Measurements from ENCODE around the gene XPO4.
A peak's percentile ranks its signal among the peaks of the same experiment; 100 is the strongest.
"Not testable (repeated sequence)": the region's sequence is repeated elsewhere in the genome, so short reads cannot be mapped to it uniquely, and the experiment has no call there.

XPO4 gene

DNA sequence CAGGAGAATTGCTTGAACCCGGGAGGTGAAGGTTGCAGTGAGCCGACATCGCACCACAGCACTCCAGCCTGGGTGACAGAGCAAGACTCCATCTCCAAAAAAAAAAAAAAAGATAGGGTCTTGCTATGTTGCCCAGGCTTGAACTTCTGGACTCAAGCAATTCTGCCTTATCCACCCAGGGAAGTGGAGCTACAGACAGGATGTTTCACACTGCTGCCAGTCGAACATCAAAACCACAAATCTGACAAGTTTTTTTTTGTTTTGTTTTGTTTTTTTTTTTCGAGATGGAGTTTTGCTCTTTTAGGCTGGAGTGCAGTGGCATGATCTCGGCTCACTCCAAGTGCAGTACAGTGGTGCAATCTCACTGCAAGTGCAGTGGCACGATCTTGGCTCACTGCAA, 10.8 kb downstream of the XPO4 start:
- no CpG with 5 or more reads among the region's 7 CpGs for WGBS (ENCODE audit: extremely low coverage, insufficient coverage, insufficient read length)
- no peak overlapping the region for H4K8ac ChIP-seq (ENCODE audit: low read depth, low read length)
- H3K4ac ChIP-seq (ENCODE audit: low read depth, low read length) = peak overlapping the region; percentile 69
- no peaks in the 10 kb centered on the region for H3K4me1 ChIP-seq (ENCODE audit: control insufficient read depth in 1 of 2, insufficient read depth in 2 of 2, low read length in 2 of 2)
- no peak overlapping the region for H3K9ac ChIP-seq (ENCODE audit: low read length)
- H3K79me1 ChIP-seq (ENCODE audit: low read length) = no peaks in the 10 kb centered on the region
- H2BK12ac ChIP-seq (ENCODE audit: low read length) = no peak overlapping the region
- H3K23ac ChIP-seq (ENCODE audit: low read length) = no peak overlapping the region
- no peak overlapping the region for H2BK5ac ChIP-seq (ENCODE audit: low read depth, low read length, poor library complexity)
- H3K27ac ChIP-seq (ENCODE audit: low read depth, low read length) = no peak overlapping the region
- H4K12ac ChIP-seq (ENCODE audit: low read depth, low read length) = no peak overlapping the region
- H2BK120ac ChIP-seq (ENCODE audit: insufficient read depth, low read length, poor library complexity) = no peak overlapping the region
- H3K4me3 ChIP-seq (ENCODE audit: low read depth, low read length) = no peak overlapping the region
- no peaks in the 10 kb centered on the region for H3K27me3 ChIP-seq (ENCODE audit: insufficient read depth, low read length)
- H3K18ac ChIP-seq (ENCODE audit: low read length) = no peak overlapping the region
- DNase-seq = no peak
- peaks cover 7% of the 10 kb centered on the region for H3K79me2 ChIP-seq (ENCODE audit: control insufficient read depth, insufficient read depth, low read length, poor library complexity)
- H3K4me2 ChIP-seq (ENCODE audit: low read length) = no peak overlapping the region
- no peak overlapping the region for H2AK5ac ChIP-seq (ENCODE audit: low read length)
- no peak overlapping the region for H4K91ac ChIP-seq (ENCODE audit: low read depth, low read length)
- no peaks in the 10 kb centered on the region for H3K9me3 ChIP-seq (ENCODE audit: insufficient read depth, low read depth, low read length)
- H2AFZ ChIP-seq (ENCODE audit: insufficient read depth, low read length, poor library complexity) = no peak overlapping the region
- peaks cover 2% of the 10 kb centered on the region in 2 experiments for H3K36me3 ChIP-seq (ENCODE audit: control insufficient read depth in 1 of 2, insufficient read depth in 2 of 2, low read length in 2 of 2)
- H3K14ac ChIP-seq (ENCODE audit: low read length) = no peak overlapping the region

DNA sequence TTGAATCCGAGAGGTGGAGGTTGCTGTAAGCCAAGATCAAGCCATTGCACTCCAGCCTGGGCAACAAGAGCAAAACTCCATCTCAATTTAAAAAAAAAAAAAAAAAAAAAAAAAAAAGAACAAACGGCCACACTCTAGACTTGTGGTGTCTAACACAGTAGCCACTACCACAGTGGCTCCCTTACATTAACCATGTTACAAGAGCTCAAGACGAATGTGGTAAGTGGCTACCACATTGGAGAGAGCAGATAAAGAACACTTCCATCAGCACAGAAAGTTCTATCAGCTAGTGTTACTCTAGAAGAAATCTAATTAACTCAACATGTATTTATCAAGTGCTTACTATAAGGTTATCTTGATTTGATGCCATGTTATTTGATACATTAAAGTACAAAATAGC, 11.5 kb downstream of the XPO4 start:
- no peak for DNase-seq
- Histone ChIP-seq H3K27ac (ENCODE audit: low read depth, low read length) (no peak overlapping the region), H2BK5ac (ENCODE audit: low read depth, low read length, poor library complexity) (no peak overlapping the region), H3K27me3 (ENCODE audit: insufficient read depth, low read length) (no peaks in the 10 kb centered on the region), H3K79me2 (ENCODE audit: control insufficient read depth, insufficient read depth, low read length, poor library complexity) (peaks cover 7% of the 10 kb centered on the region), H3K18ac (ENCODE audit: low read length) (no peak overlapping the region), H2BK120ac (ENCODE audit: insufficient read depth, low read length, poor library complexity) (no peak overlapping the region), H3K14ac (ENCODE audit: low read length) (no peak overlapping the region), H4K8ac (ENCODE audit: low read depth, low read length) (no peak overlapping the region), H3K23ac (ENCODE audit: low read length) (no peak overlapping the region), H3K79me1 (ENCODE audit: low read length) (no peaks in the 10 kb centered on the region), H3K4me3 (ENCODE audit: low read depth, low read length) (no peak overlapping the region), H3K4me2 (ENCODE audit: low read length) (no peak overlapping the region), H3K4me1 (ENCODE audit: control insufficient read depth in 1 of 2, insufficient read depth in 2 of 2, low read length in 2 of 2) (no peaks in the 10 kb centered on the region), H4K12ac (ENCODE audit: low read depth, low read length) (no peak overlapping the region), H3K36me3 (ENCODE audit: control insufficient read depth in 1 of 2, insufficient read depth in 2 of 2, low read length in 2 of 2) (peaks cover 2% of the 10 kb centered on the region in 2 experiments), H2BK12ac (ENCODE audit: low read length) (no peak overlapping the region), H2AK5ac (ENCODE audit: low read length) (no peak overlapping the region), H2AFZ (ENCODE audit: insufficient read depth, low read length, poor library complexity) (no peak overlapping the region), H4K91ac (ENCODE audit: low read depth, low read length) (no peak overlapping the region), H3K9ac (ENCODE audit: low read length) (no peak overlapping the region), H3K9me3 (ENCODE audit: insufficient read depth, low read depth, low read length) (no peaks in the 10 kb centered on the region), H3K4ac (ENCODE audit: low read depth, low read length) (no peak overlapping the region)
- WGBS (ENCODE audit: extremely low coverage, insufficient coverage, insufficient read length) = no CpG with 5 or more reads among the region's 3 CpGs

DNA sequence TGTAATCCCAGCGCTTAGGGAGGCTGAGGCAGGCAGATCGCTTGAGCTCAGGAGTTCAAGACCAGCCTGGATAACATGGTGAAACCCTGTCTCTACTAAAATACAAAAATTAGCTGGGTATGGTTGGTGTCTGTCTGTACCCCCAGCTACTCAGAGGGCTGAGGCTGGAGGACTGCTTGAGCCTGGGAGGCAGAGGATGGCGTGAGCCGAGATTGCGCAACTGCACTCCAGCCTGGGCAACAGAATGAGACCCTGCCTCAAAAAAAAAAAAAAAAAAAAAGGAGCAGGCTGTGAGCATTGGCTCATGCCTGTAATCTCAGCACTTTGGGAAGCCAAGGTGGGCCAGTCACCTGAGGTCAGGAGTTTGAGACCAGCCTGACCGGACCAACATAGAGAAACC, 12.0 kb downstream of the XPO4 start:
- DNase-seq; H3K27ac ChIP-seq (ENCODE audit: low read depth, low read length); H3K4me2 ChIP-seq (ENCODE audit: low read length); H3K23ac ChIP-seq (ENCODE audit: low read length); H2AK5ac ChIP-seq (ENCODE audit: low read length); H3K36me3 ChIP-seq (ENCODE audit: control insufficient read depth in 1 of 2, insufficient read depth in 2 of 2, low read length in 2 of 2); H4K12ac ChIP-seq (ENCODE audit: low read depth, low read length); H4K91ac ChIP-seq (ENCODE audit: low read depth, low read length); H3K27me3 ChIP-seq (ENCODE audit: insufficient read depth, low read length); H3K4me1 ChIP-seq (ENCODE audit: control insufficient read depth in 1 of 2, insufficient read depth in 2 of 2, low read length in 2 of 2); H3K79me2 ChIP-seq (ENCODE audit: control insufficient read depth, insufficient read depth, low read length, poor library complexity); H3K14ac ChIP-seq (ENCODE audit: low read length); H3K9me3 ChIP-seq (ENCODE audit: insufficient read depth, low read depth, low read length); H3K4ac ChIP-seq (ENCODE audit: low read depth, low read length); H3K9ac ChIP-seq (ENCODE audit: low read length); H2BK5ac ChIP-seq (ENCODE audit: low read depth, low read length, poor library complexity); H4K8ac ChIP-seq (ENCODE audit: low read depth, low read length); H3K79me1 ChIP-seq (ENCODE audit: low read length); H3K18ac ChIP-seq (ENCODE audit: low read length); H3K4me3 ChIP-seq (ENCODE audit: low read depth, low read length); H2BK120ac ChIP-seq (ENCODE audit: insufficient read depth, low read length, poor library complexity); H2AFZ ChIP-seq (ENCODE audit: insufficient read depth, low read length, poor library complexity); H2BK12ac ChIP-seq (ENCODE audit: low read length): not testable (repeated sequence)
- no CpG with 5 or more reads among the region's 6 CpGs for WGBS (ENCODE audit: extremely low coverage, insufficient coverage, insufficient read length)

DNA sequence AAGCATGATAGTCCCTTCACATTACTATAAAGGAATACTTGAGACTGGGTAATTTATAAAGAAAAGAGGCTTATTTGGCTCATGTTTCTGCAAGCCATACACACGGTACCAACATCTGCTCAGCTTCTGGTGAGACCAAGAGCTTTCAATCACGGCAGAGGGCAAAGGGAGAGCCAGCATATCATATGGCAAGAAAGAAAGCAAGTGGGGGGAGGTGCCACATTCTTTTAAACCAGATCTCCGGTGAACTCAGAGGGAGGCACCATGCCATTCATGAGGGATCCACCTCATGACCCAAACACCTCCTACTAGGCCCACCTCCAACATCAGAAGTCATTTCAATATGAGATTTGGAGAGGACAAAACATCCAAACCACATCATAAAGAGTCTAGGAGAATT, 20.3 kb downstream of the XPO4 start:
- no peak overlapping the region for H3K27ac ChIP-seq (ENCODE audit: low read depth, low read length)
- no peak overlapping the region for H3K14ac ChIP-seq (ENCODE audit: low read length)
- H4K8ac ChIP-seq (ENCODE audit: low read depth, low read length) = no peak overlapping the region
- H3K4ac ChIP-seq (ENCODE audit: low read depth, low read length) = peak overlapping the region; percentile 4
- no peak overlapping the region for H2BK120ac ChIP-seq (ENCODE audit: insufficient read depth, low read length, poor library complexity)
- H3K23ac ChIP-seq (ENCODE audit: low read length) = no peak overlapping the region
- no peak overlapping the region for H3K4me3 ChIP-seq (ENCODE audit: low read depth, low read length)
- no peak for DNase-seq
- no peak overlapping the region for H2AFZ ChIP-seq (ENCODE audit: insufficient read depth, low read length, poor library complexity)
- peaks cover 4 to 6% of the 10 kb centered on the region in 2 experiments for H3K4me1 ChIP-seq (ENCODE audit: control insufficient read depth in 1 of 2, insufficient read depth in 2 of 2, low read length in 2 of 2)
- H2BK12ac ChIP-seq (ENCODE audit: low read length) = no peak overlapping the region
- H3K18ac ChIP-seq (ENCODE audit: low read length) = no peak overlapping the region
- no peaks in the 10 kb centered on the region for H3K36me3 ChIP-seq (ENCODE audit: control insufficient read depth in 1 of 2, insufficient read depth in 2 of 2, low read length in 2 of 2)
- H4K12ac ChIP-seq (ENCODE audit: low read depth, low read length) = no peak overlapping the region
- no peak overlapping the region for H2BK5ac ChIP-seq (ENCODE audit: low read depth, low read length, poor library complexity)
- no peak overlapping the region for H3K9ac ChIP-seq (ENCODE audit: low read length)
- H3K27me3 ChIP-seq (ENCODE audit: insufficient read depth, low read length) = no peaks in the 10 kb centered on the region
- no CpG with 5 or more reads among the region's 3 CpGs for WGBS (ENCODE audit: extremely low coverage, insufficient coverage, insufficient read length)
- no peak overlapping the region for H4K91ac ChIP-seq (ENCODE audit: low read depth, low read length)
- no peaks in the 10 kb centered on the region for H3K9me3 ChIP-seq (ENCODE audit: insufficient read depth, low read depth, low read length)
- H3K4me2 ChIP-seq (ENCODE audit: low read length) = no peak overlapping the region
- no peak overlapping the region for H2AK5ac ChIP-seq (ENCODE audit: low read length)
- H3K79me2 ChIP-seq (ENCODE audit: control insufficient read depth, insufficient read depth, low read length, poor library complexity) = peaks cover 4% of the 10 kb centered on the region
- no peaks in the 10 kb centered on the region for H3K79me1 ChIP-seq (ENCODE audit: low read length)

Data from trophoblast cell (in vitro differentiated cells and primary cell).